GM23248 (cell line): Measurements from ENCODE around the gene EXOSC10.
"Not testable (repeated sequence)": the region's sequence is repeated elsewhere in the genome, so short reads cannot be mapped to it uniquely, and the experiment has no call there.

Experiments
- EZH2 ChIP-seq: fragments of 200-600 bp; sonication (generic); IDR thresholded peaks from 2 replicates; pipeline ENCODE4 v1.6.1; 2018; ENCODE audit warnings: antibody characterized with exemption, mild to moderate bottlenecking; ENCODE audit not compliant: insufficient read depth, poor library complexity, severe bottlenecking
- EZH2phosphoT487 ChIP-seq: fragments of 200-600 bp; sonication (generic); IDR thresholded peaks from 2 replicates; pipeline ENCODE4 v1.6.1; 2018; ENCODE audit warnings: antibody characterized with exemption, moderate library complexity, mild to moderate bottlenecking, low read depth; ENCODE audit not compliant: insufficient read depth

GRCh38 chr1:11051121-11051520 lies 48.5 kb downstream of the EXOSC10 start:
- TF ChIP-seq EZH2, EZH2phosphoT487: not testable (repeated sequence)
